Breast epithelium (tissue), 4 donors: Measurements from ENCODE around the gene USP10. TPM values are rescaled to one million over a fixed set of nuclear protein-coding genes. Genes with fewer than 3 reads are reported as not detected.
"Not testable (repeated sequence)": the region's sequence is repeated elsewhere in the genome, so short reads cannot be mapped to it uniquely, and the experiment has no call there.

Source experiments
- DNase-seq, 2 donors: peaks; one replicate each; pipeline ENCODE4 v3.0.0-alpha.2; 2019; ENCODE audit warnings: low spot score in 2 of 2
- H3K27ac ChIP-seq, 2 donors: fragments of 200-600 bp; sonication (generic) in 1 of 2; one replicate each; pipeline ENCODE4 v1.5.1; 2016 to 2019; ENCODE audit warnings: mild to moderate bottlenecking in 1 of 2
- H3K27me3 ChIP-seq, 2 donors: fragments of 200-600 bp; sonication (generic) in 1 of 2; one replicate each; pipeline versions ENCODE4 v1.5.1 to v1.6.0; 2017 to 2019; ENCODE audit warnings: control low read depth in 1 of 2, mild to moderate bottlenecking in 1 of 2
- H3K36me3 ChIP-seq: fragments of 200-600 bp; one replicate; pipeline ENCODE4 v1.5.1; 2019
- H3K4me1 ChIP-seq, 2 donors: fragments of 200-600 bp; sonication (generic); one replicate each; pipeline ENCODE4 v1.5.1; 2016 to 2019; ENCODE audit warnings: control low read depth in 1 of 2
- H3K4me3 ChIP-seq, 3 donors: fragments of 200-600 bp; sonication (generic); 1 replicate in 2 of 3; 2 replicates in 1 of 3; pipeline ENCODE4 v1.5.1; 2016 to 2019; ENCODE audit warnings: mild to moderate bottlenecking in 3 of 3, moderate library complexity in 2 of 3
- H3K9me3 ChIP-seq, 2 donors: fragments of 200-600 bp; sonication (generic) in 1 of 2; one replicate each; pipeline ENCODE4 v1.5.1; 2016 to 2019; ENCODE audit warnings: control low read depth in 1 of 2
- CTCF ChIP-seq, 3 donors: fragments of 450-650 bp; IDR thresholded peaks; one replicate each; pipeline ENCODE4 v1.5.1; 2016 to 2017; ENCODE audit warnings: antibody characterized with exemption in 3 of 3, mild to moderate bottlenecking in 3 of 3, moderate library complexity in 3 of 3
- POLR2A ChIP-seq: fragments of 450-650 bp; IDR thresholded peaks from one replicate; pipeline ENCODE4 v1.6.1; 2016; ENCODE audit warnings: antibody characterized with exemption, mild to moderate bottlenecking, moderate library complexity
- POLR2AphosphoS5 ChIP-seq, 3 donors: sonication (generic); formaldehyde crosslinking; IDR thresholded peaks; one replicate each; pipeline ENCODE4 v1.6.1; 2017; ENCODE audit warnings: antibody characterized with exemption in 3 of 3
- intact Hi-C: fragments of 100-400 bp; cut with DNase I; formaldehyde crosslinking; loops from one replicate; pipeline ENCODE4 v1.15.1; 2023; ENCODE audit warnings: low total_unique reads
- total RNA-seq, 3 donors: library from RNA; depleted of rRNA; stranded (reverse); fragments of >200 nt; gene quantifications; one replicate each; pipeline ENCODE4 v1.1.0, GENCODE V29; 2016

The USP10 gene
- total RNA-seq, 3 donors from 2014 or later = 30.4 to 70.8 (median 51.5) TPM

GRCh38 chr16:84689111-84689510 lies 10.7 kb upstream of the USP10 start:
- no peaks in the 10 kb centered on the region for H3K9me3 ChIP-seq
- intact Hi-C loops = no loop called here
- H3K36me3 ChIP-seq = no peaks in the 10 kb centered on the region
- no peak for TF ChIP-seq POLR2AphosphoS5 (IDR thresholded peaks at IDR 0.05)
- no peak for TF ChIP-seq CTCF (IDR thresholded peaks at IDR 0.05)
- TF ChIP-seq POLR2A = no peak
- no peaks in the 10 kb centered on the region for H3K4me1 ChIP-seq
- no peak for DNase-seq
- no peaks in the 10 kb centered on the region for H3K27me3 ChIP-seq
- H3K27ac ChIP-seq = no peak overlapping the region
- H3K4me3 ChIP-seq = no peak overlapping the region

- Histone ChIP-seq H3K4me1 (no peaks in the 10 kb centered on the region), H3K9me3 (no peaks in the 10 kb centered on the region), H3K27ac (no peak overlapping the region), H3K27me3 (no peaks in the 10 kb centered on the region), H3K4me3 (no peak overlapping the region), H3K36me3 (no peaks in the 10 kb centered on the region)
- TF ChIP-seq CTCF (IDR thresholded peaks at IDR 0.05) (no peak), POLR2A (no peak), POLR2AphosphoS5 (IDR thresholded peaks at IDR 0.05) (no peak)
- DNase-seq = no peak
- intact Hi-C loops = no loop called here
Observed at GRCh38 chr16:84690088-84690819, 9.5 kb upstream of the USP10 start.

- Histone ChIP-seq H3K4me1 (no peaks in the 10 kb centered on the region), H3K36me3 (no peaks in the 10 kb centered on the region), H3K27ac (no peak overlapping the region), H3K4me3 (no peak overlapping the region), H3K27me3 (no peaks in the 10 kb centered on the region), H3K9me3 (no peaks in the 10 kb centered on the region)
- intact Hi-C loops = no loop called here
- DNase-seq = no peak
- TF ChIP-seq CTCF (IDR thresholded peaks at IDR 0.05) (no peak), POLR2AphosphoS5 (IDR thresholded peaks at IDR 0.05) (no peak), POLR2A (no peak)
Observed at GRCh38 chr16:84692451-84693214, 7.2 kb upstream of the USP10 start.

GRCh38 chr16:84693869-84694268 lies 5.9 kb upstream of the USP10 start:
- H3K9me3 ChIP-seq, H3K4me1 ChIP-seq, H3K27me3 ChIP-seq, H3K27ac ChIP-seq, intact Hi-C loops, DNase-seq, H3K36me3 ChIP-seq, H3K4me3 ChIP-seq: not testable (repeated sequence)

- Histone ChIP-seq H3K27ac (no peak overlapping the region), H3K27me3 (no peaks in the 10 kb centered on the region), H3K4me3 (no peak overlapping the region), H3K4me1 (peaks cover 0 to 5% of the 10 kb centered on the region in 2 donors), H3K36me3 (no peaks in the 10 kb centered on the region), H3K9me3 (no peaks in the 10 kb centered on the region)
- TF ChIP-seq CTCF (IDR thresholded peaks at IDR 0.05) (no peak), POLR2A (no peak), POLR2AphosphoS5 (IDR thresholded peaks at IDR 0.05) (no peak)
- DNase-seq = no peak
- intact Hi-C loops = no loop called here
Observed at GRCh38 chr16:84694980-84695379, 4.8 kb upstream of the USP10 start.
